GOT3 (cell line): ENCODE measurements around the gene TMEM18.

ENCODE experiments used
- DNase-seq: peaks from one replicate; lab custom pipeline; 2025; ENCODE audit warnings: mixed read lengths; lab: John Stamatoyannopoulos, UW

Gene TMEM18

GRCh38 chr2:672606-672905 lies 4.7 kb downstream of the TMEM18 start:
- DNase-seq = no peak

GRCh38 chr2:671787-672605 lies 5.2 kb downstream of the TMEM18 start:
- DNase-seq = no peak

GRCh38 chr2:671072-671471 lies 6.1 kb downstream of the TMEM18 start:
- DNase-seq = no peak

GRCh38 chr2:670637-671036 lies 6.6 kb downstream of the TMEM18 start:
- DNase-seq = no peak

GRCh38 chr2:669323-669722 lies 7.9 kb downstream of the TMEM18 start:
- DNase-seq = no peak

GRCh38 chr2:668000-668398 lies 9.2 kb downstream of the TMEM18 start:
- no peak for DNase-seq

- DNase-seq = no peak
Measured at GRCh38 chr2:667332-667999, 9.7 kb downstream of the TMEM18 start.

GRCh38 chr2:666441-666840 lies 10.8 kb downstream of the TMEM18 start:
- DNase-seq = no peak

- DNase-seq = no peak
Measured at GRCh38 chr2:665340-666073, 11.7 kb downstream of the TMEM18 start.

GRCh38 chr2:664063-664462 lies 13.1 kb downstream of the TMEM18 start:
- no peak for DNase-seq

GRCh38 chr2:663221-663620 lies 14.0 kb downstream of the TMEM18 start:
- no peak for DNase-seq

- no peak for DNase-seq
Measured at GRCh38 chr2:661360-661635, 15.9 kb downstream of the TMEM18 start.

GRCh38 chr2:660586-661359 lies 16.4 kb downstream of the TMEM18 start:
- no peak for DNase-seq

- no peak for DNase-seq
Measured at GRCh38 chr2:660029-660428, 17.2 kb downstream of the TMEM18 start.

- DNase-seq = no peak
Measured at GRCh38 chr2:658426-658825, 18.8 kb downstream of the TMEM18 start.

GRCh38 chr2:657766-658165 lies 19.4 kb downstream of the TMEM18 start:
- no peak for DNase-seq

GRCh38 chr2:656676-657075 lies 20.5 kb downstream of the TMEM18 start:
- no peak for DNase-seq

GRCh38 chr2:655626-656025 lies 21.6 kb downstream of the TMEM18 start:
- no peak for DNase-seq

- DNase-seq = no peak
Measured at GRCh38 chr2:654896-655295, 22.3 kb downstream of the TMEM18 start.

GRCh38 chr2:653645-654425 lies 23.4 kb downstream of the TMEM18 start:
- DNase-seq = no peak

- DNase-seq = no peak
Measured at GRCh38 chr2:652881-653480, 24.2 kb downstream of the TMEM18 start.
